A673 (cell line): Measurements from ENCODE around the gene THBD.

ENCODE experiments used
- CTCF ChIP-seq: fragments of 300-800, 200-600 bp; sonication (generic); conservative IDR thresholded peaks from 2 replicates; pipeline ENCODE4 v1.5.1; 2017; ENCODE audit warnings: low read depth, mild to moderate bottlenecking, antibody characterized with exemption, low read length, moderate library complexity, mixed read lengths
- EZH2 ChIP-seq: fragments of 200-600 bp; sonication (generic); IDR thresholded peaks from 2 replicates; pipeline ENCODE4 v1.6.1; 2017; ENCODE audit warnings: borderline replicate concordance, low read depth, mild to moderate bottlenecking, mixed read lengths, antibody characterized with exemption, low read length; ENCODE audit not compliant: poor library complexity, severe bottlenecking

GRCh38 chr20:23061262-23061661 lies 11.8 kb upstream of the THBD start:
- TF ChIP-seq CTCF (no peak), EZH2 (no peak)
